GM10266 (cell line): ENCODE data around the gene PAX4.

ENCODE experiments used
- DNase-seq: peaks from one replicate; pipeline ENCODE4 v3.0.0; 2012; ENCODE audit errors: extremely low spot score
- CTCF ChIP-seq: IDR thresholded peaks from 2 replicates; pipeline ENCODE4 v1.5.1; 2012; ENCODE audit warnings: mild to moderate bottlenecking, low read depth; ENCODE audit not compliant: control insufficient read depth, insufficient read depth; ENCODE audit errors: missing control alignments

Gene PAX4

GRCh38 chr7:127608446-127608845 lies 9.5 kb downstream of the PAX4 start:
- TF ChIP-seq CTCF: no peak

GRCh38 chr7:127600885-127601284 lies 17.1 kb downstream of the PAX4 start:
- no peak for TF ChIP-seq CTCF
- no peak for DNase-seq

More at GRCh38 chr7:127608446-127608845, 9.5 kb downstream of the PAX4 start:
- no peak for DNase-seq

GRCh38 chr7:127598318-127598717 lies 19.6 kb downstream of the PAX4 start:
- no peak for DNase-seq
- peak; percentile 21 for TF ChIP-seq CTCF

GRCh38 chr7:127595737-127596136 lies 22.2 kb downstream of the PAX4 start:
- no peak for DNase-seq
- no peak for TF ChIP-seq CTCF

GRCh38 chr7:127594490-127594889 lies 23.5 kb downstream of the PAX4 start:
- DNase-seq: no peak
- TF ChIP-seq CTCF: no peak

GRCh38 chr7:127592550-127592949 lies 25.4 kb downstream of the PAX4 start:
- TF ChIP-seq CTCF: no peak
- no peak for DNase-seq

GRCh38 chr7:127591591-127591990 lies 26.4 kb downstream of the PAX4 start:
- no peak for TF ChIP-seq CTCF
- no peak for DNase-seq

GRCh38 chr7:127591189-127591588 lies 26.8 kb downstream of the PAX4 start:
- TF ChIP-seq CTCF: no peak
- no peak for DNase-seq
